ENCODE data around the gene FSTL4.

GRCh38 chr5:133229931-133230664, 382.2 kb downstream of the FSTL4 start:
- TF ChIP-seq CTCF (IDR thresholded peaks at IDR 0.05; ENCODE audit: poor library complexity, severe bottlenecking) (no peak), RAD21 (conservative IDR thresholded peaks at IDR 0.05) (no peak), POLR2AphosphoS5 (IDR thresholded peaks at IDR 0.05) (no peak), REST (IDR thresholded peaks at IDR 0.05; ENCODE audit: borderline replicate concordance) (no peak), TAF1 (IDR thresholded peaks at IDR 0.05; ENCODE audit: low read depth) (no peak), EP300 (conservative IDR thresholded peaks at IDR 0.05; ENCODE audit: poor library complexity, severe bottlenecking) (no peak), MXI1 (conservative IDR thresholded peaks at IDR 0.05; ENCODE audit: poor library complexity, severe bottlenecking) (no peak)

Data from neural cell (in vitro differentiated cells).